ENCODE data around the gene OR6M1.

DNA sequence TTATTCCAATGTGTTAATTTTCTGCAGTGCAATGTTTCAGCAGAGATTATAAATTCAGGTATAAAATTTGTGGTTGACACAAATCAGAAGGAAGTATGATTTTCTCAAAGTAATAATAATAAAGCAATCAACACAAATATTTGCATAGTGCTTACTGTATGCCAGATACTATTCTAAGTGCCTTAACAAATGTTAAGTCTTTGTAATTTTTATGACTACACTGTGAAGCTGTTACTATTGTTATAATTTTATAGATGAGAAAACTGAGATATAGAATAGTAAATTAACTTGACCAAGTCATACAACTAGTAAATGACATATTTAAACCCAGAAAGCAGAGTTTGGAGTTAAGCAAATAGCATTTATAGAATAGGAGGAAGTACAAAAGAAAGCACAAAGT, 35.4 kb downstream of the OR6M1 start:
- TF ChIP-seq, protein P1, sequence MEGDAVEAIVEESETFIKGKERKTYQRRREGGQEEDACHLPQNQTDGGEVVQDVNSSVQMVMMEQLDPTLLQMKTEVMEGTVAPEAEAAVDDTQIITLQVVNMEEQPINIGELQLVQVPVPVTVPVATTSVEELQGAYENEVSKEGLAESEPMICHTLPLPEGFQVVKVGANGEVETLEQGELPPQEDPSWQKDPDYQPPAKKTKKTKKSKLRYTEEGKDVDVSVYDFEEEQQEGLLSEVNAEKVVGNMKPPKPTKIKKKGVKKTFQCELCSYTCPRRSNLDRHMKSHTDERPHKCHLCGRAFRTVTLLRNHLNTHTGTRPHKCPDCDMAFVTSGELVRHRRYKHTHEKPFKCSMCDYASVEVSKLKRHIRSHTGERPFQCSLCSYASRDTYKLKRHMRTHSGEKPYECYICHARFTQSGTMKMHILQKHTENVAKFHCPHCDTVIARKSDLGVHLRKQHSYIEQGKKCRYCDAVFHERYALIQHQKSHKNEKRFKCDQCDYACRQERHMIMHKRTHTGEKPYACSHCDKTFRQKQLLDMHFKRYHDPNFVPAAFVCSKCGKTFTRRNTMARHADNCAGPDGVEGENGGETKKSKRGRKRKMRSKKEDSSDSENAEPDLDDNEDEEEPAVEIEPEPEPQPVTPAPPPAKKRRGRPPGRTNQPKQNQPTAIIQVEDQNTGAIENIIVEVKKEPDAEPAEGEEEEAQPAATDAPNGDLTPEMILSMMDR (IDR thresholded peaks at IDR 0.05), result no peak
- TF ChIP-seq POLR2A (IDR thresholded peaks at IDR 0.05), result no peak

Data from testis (tissue), 2 donors.